Activated CD8-positive, alpha-beta memory T cell treated with anti-CD3 and anti-CD28 coated beads for 48 hours (primary cell): ENCODE results near the gene SLC19A3.
"Not testable (repeated sequence)": the region's sequence is repeated elsewhere in the genome, so short reads cannot be mapped to it uniquely, and the experiment has no call there.

Experiments
- DNase-seq, 3 experiments: peaks; one replicate each; pipeline ENCODE4 v3.0.0-alpha.2; 2020; ENCODE audit warnings: low read depth in 2 of 3, low spot score in 2 of 3

Gene SLC19A3

GRCh38 chr2:227703961-227704360 is 13.9 kb downstream of the SLC19A3 start:
- no peak for DNase-seq

GRCh38 chr2:227703280-227703732 is 14.5 kb downstream of the SLC19A3 start:
- no peak for DNase-seq

DNA sequence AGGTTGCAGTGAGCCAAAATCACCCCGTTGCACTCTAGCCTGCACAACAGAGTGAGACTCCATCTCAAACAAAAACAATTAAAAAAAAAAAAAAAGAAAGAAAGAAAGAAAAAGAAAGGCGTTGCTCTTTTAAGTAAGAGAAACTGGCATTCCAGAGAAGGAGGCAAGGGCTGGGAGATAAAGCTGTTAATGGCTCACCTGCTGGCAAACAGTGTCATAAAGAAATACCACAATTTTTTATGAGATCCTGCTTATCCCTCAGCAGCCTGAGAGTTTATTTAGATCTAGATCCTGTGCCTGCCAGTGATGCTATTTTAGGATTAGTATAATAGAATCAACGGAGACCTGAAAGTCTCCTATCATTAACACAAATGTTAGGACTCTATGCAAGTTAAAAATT is 16.3 kb downstream of the SLC19A3 start:
- DNase-seq, result no peak

- no peak for DNase-seq
Measured at GRCh38 chr2:227696990-227697679, 20.7 kb downstream of the SLC19A3 start.

DNA sequence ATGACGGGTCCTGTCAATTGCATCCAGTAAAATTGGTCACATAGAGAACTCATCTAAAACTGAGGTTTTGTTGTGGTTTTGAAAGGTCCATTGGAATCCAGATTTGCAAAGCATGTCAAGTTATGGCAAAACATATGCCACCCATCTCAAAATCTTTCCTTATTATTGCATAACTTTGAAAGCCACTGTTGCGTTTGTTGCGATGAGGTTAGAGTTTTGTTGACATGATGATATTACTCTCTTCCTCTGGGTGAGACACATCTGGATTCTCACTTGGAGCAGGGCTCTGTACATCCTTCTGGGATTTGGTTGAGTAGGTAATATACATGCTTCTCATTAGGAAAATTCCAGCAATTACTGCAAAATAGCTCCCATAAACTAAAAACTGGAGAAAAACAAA is 30.6 kb downstream of the SLC19A3 start:
- DNase-seq, result no peak

GRCh38 chr2:227684258-227684657 is 33.6 kb downstream of the SLC19A3 start:
- DNase-seq, result no peak

DNA sequence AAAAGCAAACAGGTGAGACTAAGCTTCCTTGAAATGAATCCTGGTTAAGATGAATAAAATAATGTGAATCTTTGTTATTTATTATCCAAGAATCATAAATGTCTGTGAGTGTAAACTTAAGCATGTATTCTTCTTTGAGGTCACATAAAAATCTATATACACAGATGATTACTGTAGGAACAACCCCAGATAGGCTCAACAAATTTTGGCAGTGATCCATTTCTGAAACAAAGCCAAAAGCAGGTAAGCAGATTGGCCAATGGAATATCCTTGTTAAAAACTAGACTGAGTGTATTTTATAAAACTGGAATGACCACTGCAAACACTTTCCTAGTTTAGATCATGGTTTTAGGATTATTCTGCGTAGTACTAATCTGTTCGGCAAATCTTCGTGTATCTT is 39.9 kb downstream of the SLC19A3 start:
- no peak for DNase-seq

GRCh38 chr2:227674485-227674884 is 43.3 kb downstream of the SLC19A3 start:
- no peak for DNase-seq

DNA sequence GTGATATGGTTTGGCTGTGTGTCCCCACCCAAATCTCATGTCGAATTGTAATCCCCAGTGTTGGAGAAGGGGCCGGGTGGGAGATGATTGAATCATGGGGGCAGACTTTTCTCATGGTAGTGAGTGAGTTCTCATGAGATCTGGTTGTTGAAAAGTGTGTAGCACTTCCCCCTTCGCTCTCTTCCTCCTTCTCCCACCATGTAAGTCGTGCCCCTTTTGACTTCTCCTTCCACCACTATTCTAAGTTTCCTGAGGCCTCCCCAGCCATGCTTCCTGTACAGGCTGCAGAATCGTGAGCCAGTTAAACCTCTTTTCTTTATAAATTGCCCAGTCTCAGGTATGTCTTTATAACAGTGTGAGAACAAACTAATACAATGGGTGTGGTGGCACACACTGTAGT is 44.2 kb downstream of the SLC19A3 start:
- DNase-seq, result not testable (repeated sequence)

DNA sequence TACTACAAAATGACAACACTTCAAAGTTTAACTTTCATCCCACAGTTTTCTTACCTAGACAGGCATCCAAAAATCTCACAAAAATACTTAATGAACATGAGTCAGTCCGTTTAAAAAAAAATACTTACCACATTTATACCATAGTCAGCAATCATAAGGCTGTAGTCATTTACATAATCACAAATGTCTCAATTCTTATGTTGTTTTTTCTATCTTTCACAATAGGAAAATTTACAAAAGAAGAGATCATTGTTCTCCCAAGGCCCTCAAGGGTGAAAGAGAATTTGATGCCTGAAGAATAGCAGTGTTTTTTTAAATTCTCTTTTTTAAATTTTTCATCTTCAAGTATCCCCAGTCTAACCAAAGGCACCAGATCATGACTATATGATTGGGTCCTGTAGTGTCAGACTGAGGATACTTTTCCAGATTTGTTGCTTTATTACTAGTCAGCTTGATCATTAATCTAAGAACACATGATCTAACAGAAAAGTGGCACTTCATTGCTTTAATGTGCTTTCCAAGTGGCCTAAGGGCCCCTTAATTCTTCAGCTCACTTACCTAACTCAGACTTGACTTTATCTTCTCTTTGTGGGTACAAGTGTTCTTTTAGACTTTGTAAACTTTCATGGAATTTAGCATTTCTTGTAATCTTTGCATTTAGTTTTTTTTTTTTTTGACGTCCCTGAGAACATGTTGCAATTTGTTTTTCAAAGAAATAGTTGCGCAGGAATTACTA is 46.5 kb downstream of the SLC19A3 start:
- DNase-seq, result no peak

GRCh38 chr2:227666631-227667170 is 51.1 kb downstream of the SLC19A3 start, which contains the start of gene SCYGR5:
SCYGR5 (plus strand) TSS chr2:227666804; CDS start chr2:227666804, 0 bp downstream.
- not testable (repeated sequence) for DNase-seq

DNA sequence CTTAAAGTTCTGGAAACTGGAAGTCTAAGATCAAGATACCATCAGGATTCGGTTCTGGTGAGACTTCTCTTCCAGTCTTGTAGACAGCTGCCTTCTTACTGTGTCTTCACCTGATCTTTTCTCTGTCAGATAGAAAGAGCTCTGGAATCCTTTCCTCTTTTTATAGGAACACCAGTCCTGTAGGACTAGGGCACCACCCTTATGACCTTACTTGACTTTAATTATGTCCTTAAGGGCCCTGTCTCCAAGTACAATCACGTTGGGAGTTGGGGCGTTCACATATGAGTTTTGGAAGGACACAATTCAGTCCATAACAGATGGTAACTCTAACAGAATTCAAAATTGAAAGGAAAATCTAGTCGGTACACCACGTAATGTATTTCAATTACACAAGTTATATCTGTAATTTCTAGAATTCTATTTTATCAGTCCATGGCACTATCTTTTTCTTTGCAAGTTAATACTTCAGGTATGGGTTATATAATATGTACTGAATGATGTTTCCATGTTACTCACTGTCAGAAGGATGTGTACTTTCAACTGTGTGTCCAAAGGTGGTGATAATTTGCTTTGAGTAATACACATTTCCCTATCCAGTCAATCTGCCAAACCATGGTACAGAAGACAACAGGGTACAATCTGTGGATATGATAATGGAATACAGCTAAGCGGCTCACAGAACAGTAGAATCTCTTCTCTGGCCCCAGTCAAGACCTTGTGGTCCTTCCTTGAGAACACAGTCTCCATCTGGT is 52.5 kb downstream of the SLC19A3 start:
- DNase-seq, result no peak

- DNase-seq, result no peak
Measured at GRCh38 chr2:227661827-227662226, 56.0 kb downstream of the SLC19A3 start.

- no peak for DNase-seq
Measured at GRCh38 chr2:227661025-227661649, 56.7 kb downstream of the SLC19A3 start.

DNA sequence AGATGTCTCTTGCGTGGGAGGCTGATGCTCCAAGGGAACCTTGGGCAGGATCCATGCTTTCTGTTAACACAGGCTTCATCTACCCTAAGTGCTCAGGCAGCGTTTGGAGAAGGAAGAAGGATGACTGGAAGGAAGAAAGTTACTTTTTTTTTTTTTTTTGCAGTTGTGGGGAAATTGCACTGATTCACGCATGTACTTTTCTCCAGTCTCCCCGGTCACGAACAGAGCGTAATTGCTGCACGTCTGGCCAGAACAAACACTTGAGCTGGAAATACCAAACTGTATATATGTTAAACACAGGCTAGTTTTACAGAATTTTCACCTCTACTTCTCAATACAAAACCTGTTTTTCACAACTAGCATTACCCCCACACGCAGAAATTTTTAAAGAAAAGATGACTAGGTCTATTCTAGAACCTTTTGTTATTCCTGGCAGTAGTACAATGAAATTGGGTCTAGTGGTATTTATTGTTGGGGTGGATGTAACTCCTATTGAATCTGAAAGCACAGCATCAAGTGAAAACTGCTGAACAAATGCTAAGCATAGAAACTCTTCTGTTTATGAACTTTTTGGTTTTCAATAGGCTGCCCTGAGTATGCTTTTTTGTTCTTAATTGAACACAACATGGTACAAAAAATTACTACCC is 60.5 kb downstream of the SLC19A3 start:
- DNase-seq, result no peak

GRCh38 chr2:227655454-227655853 is 62.4 kb downstream of the SLC19A3 start:
- DNase-seq, result no peak

GRCh38 chr2:227654426-227654825 is 63.4 kb downstream of the SLC19A3 start:
- no peak for DNase-seq

GRCh38 chr2:227653419-227653818 is 64.4 kb downstream of the SLC19A3 start:
- no peak for DNase-seq

DNA sequence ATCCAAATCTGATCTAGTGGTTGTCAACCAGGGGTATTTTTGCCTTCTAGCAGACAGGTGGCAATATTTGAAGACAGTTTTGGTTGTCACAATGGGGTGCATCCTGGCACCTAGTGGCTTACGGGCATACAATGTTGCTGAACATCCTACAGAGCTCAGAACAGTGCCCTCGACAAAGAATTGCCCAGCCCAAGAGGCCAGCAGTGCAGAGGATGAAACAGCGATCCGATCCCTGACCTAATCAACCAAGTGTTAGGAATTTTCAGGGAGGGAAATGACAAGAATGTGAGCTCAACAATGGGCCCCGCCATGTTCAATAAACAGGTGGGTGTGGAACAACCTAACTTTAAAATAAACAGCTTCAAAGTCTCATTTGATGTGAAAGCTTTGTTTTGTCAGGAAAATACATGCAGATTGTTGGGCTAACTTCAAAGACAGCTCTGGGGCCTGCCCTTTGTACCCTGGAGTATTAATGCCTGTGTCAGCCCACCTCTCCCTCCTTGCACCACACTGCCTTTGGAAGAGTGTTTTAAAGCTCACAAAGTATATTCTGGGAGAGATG is 73.8 kb downstream of the SLC19A3 start:
- no peak for DNase-seq

DNA sequence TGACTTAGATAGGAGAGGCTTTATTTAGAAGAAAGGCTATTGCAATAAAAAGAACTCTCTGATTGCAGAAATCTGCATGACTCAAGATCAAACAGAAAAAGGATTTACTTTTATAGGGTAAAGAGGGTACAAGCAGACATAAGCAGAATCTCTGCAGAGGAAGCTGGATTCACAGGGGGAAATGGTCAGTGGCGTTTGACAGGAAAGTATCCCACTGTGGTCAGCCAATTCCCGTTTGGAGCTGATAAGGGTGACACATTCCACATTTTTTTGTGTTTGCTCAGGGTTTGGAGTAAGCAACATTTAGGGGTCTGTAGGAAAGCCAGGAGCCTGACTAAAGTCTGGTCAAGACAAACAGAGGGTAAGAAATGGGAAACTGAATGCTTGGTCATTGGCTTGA is 75.2 kb downstream of the SLC19A3 start:
- DNase-seq, result no peak
